Measurements from ENCODE around the gene VEGFA. TPM values are rescaled to one million over a fixed set of nuclear protein-coding genes. Genes with fewer than 3 reads are reported as not detected.

The VEGFA gene
- total RNA-seq, 2 donors from 2014 or later = 102 to 132 TPM

GRCh38 chr6:43826730-43827129 is 56.7 kb downstream of the VEGFA start:
- Histone ChIP-seq H3K4me3 (no peak overlapping the region), H3K36me3 (no peaks in the 10 kb centered on the region), H3K27ac (no peak overlapping the region), H3K27me3 (no peaks in the 10 kb centered on the region), H3K9me3 (no peaks in the 10 kb centered on the region), H3K4me1 (no peaks in the 10 kb centered on the region)
- no peak for DNase-seq (ENCODE audit: low spot score)
- TF ChIP-seq, protein P1, sequence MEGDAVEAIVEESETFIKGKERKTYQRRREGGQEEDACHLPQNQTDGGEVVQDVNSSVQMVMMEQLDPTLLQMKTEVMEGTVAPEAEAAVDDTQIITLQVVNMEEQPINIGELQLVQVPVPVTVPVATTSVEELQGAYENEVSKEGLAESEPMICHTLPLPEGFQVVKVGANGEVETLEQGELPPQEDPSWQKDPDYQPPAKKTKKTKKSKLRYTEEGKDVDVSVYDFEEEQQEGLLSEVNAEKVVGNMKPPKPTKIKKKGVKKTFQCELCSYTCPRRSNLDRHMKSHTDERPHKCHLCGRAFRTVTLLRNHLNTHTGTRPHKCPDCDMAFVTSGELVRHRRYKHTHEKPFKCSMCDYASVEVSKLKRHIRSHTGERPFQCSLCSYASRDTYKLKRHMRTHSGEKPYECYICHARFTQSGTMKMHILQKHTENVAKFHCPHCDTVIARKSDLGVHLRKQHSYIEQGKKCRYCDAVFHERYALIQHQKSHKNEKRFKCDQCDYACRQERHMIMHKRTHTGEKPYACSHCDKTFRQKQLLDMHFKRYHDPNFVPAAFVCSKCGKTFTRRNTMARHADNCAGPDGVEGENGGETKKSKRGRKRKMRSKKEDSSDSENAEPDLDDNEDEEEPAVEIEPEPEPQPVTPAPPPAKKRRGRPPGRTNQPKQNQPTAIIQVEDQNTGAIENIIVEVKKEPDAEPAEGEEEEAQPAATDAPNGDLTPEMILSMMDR (IDR thresholded peaks at IDR 0.05) = no peak

DNA sequence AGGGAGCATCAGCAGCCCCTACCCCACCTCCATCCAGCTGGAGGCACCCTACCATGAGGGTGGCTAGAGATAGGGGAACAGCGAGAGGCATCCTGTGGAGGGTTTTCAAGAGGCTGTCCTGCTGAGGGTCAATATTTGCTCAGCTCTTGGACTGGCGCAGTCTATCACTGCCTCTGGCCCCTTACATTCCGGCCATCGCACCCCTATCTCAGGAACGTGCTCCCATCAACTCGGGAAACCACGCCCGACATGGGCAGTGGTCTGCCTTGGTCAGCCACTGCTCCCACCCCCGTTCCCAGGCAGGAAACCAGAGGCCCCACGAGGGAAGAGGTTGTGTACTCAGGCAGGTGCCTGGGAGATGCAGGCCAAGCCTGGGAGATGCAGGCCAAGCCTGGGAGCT is 57.9 kb downstream of the VEGFA start:
- TF ChIP-seq, protein P1 (IDR thresholded peaks at IDR 0.05) = no peak
- H3K27ac ChIP-seq = no peak overlapping the region
- DNase-seq (ENCODE audit: low spot score) = no peak
- H3K4me3 ChIP-seq = no peak overlapping the region
- no peaks in the 10 kb centered on the region for H3K36me3 ChIP-seq
- H3K9me3 ChIP-seq = no peaks in the 10 kb centered on the region
- no peaks in the 10 kb centered on the region for H3K4me1 ChIP-seq
- H3K27me3 ChIP-seq = no peaks in the 10 kb centered on the region

- Histone ChIP-seq H3K36me3 (no peaks in the 10 kb centered on the region), H3K4me3 (no peak overlapping the region), H3K27me3 (no peaks in the 10 kb centered on the region), H3K27ac (no peak overlapping the region), H3K4me1 (no peaks in the 10 kb centered on the region), H3K9me3 (no peaks in the 10 kb centered on the region)
- DNase-seq (ENCODE audit: low spot score) = no peak
- TF ChIP-seq, protein P1 (IDR thresholded peaks at IDR 0.05) = no peak
These were observed 58.7 kb downstream of the VEGFA start for GRCh38 chr6:43828711-43829110.

DNA sequence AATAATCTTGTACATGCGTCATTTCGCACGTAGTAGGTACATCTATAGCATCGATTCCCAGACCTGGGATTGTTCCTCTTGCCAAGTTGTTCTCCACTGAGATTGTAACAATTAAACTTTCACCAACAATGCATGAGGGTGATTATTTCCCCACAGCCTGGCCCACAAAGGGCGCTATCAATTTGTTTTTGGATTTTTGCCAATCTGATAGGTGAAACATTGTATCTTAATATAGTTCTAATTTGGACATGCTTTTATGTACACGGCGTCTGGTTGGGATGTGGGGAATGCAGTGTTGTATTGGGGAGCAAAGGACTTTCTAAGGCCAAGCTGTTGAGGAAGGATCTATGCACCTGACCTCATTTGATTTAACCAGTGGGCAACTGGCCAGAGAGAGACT is 59.5 kb downstream of the VEGFA start:
- no peaks in the 10 kb centered on the region for H3K36me3 ChIP-seq
- no peaks in the 10 kb centered on the region for H3K9me3 ChIP-seq
- no peak for DNase-seq (ENCODE audit: low spot score)
- TF ChIP-seq, protein P1 (IDR thresholded peaks at IDR 0.05) = no peak
- no peaks in the 10 kb centered on the region for H3K27me3 ChIP-seq
- no peak overlapping the region for H3K4me3 ChIP-seq
- no peaks in the 10 kb centered on the region for H3K4me1 ChIP-seq
- no peak overlapping the region for H3K27ac ChIP-seq

GRCh38 chr6:43830775-43831174 is 60.8 kb downstream of the VEGFA start:
- TF ChIP-seq, protein P1 (IDR thresholded peaks at IDR 0.05) = no peak
- Histone ChIP-seq H3K36me3 (no peaks in the 10 kb centered on the region), H3K4me1 (no peaks in the 10 kb centered on the region), H3K27ac (no peak overlapping the region), H3K27me3 (no peaks in the 10 kb centered on the region), H3K4me3 (no peak overlapping the region), H3K9me3 (no peaks in the 10 kb centered on the region)
- no peak for DNase-seq (ENCODE audit: low spot score)

GRCh38 chr6:43831191-43831590 is 61.2 kb downstream of the VEGFA start:
- H3K4me3 ChIP-seq = no peak overlapping the region
- no peaks in the 10 kb centered on the region for H3K9me3 ChIP-seq
- TF ChIP-seq, protein P1 (IDR thresholded peaks at IDR 0.05) = no peak
- DNase-seq (ENCODE audit: low spot score) = no peak
- no peaks in the 10 kb centered on the region for H3K36me3 ChIP-seq
- no peak overlapping the region for H3K27ac ChIP-seq
- H3K4me1 ChIP-seq = no peaks in the 10 kb centered on the region
- H3K27me3 ChIP-seq = no peaks in the 10 kb centered on the region

Measured in right atrium auricular region (tissue), 2 donors.